Measurements from ENCODE around the gene PLA2G2D.

PLA2G2D gene

DNA sequence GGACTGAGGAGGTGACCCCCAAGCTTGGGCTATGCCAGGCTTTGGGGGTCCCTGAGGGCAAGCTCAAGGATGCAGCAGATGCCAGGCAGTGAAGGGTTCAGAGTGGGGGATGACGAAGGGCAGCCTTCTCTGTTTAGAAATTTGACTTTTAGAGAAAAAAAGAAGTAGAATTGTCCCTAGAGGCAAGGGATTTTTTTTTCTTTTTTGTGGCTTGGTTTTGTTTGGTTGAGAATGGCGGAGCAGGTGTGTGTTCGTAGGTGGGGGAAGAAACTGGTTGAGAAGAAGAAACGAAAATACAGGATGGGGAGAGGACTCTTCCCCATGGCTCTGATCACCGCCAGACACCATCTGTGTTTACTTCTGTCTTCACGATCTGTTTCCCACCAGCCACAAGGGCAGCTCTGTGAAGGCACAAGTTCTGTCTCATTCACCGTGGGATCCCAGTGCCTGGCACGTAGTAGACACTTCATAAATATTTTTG is 41.1 kb downstream of the PLA2G2D start:
- Histone ChIP-seq H3K27ac (replicated peaks) (no peak overlapping the region), H3K27me3 (ENCODE audit: insufficient read depth, poor library complexity, severe bottlenecking) (peaks cover 14% of the 10 kb centered on the region), H3K4me3 (replicated peaks; ENCODE audit: insufficient read depth, low read length) (no peak overlapping the region)
- no peak for DNase-seq (ENCODE audit: low read depth in 1 of 2, low spot score in 1 of 2)
- TF ChIP-seq POLR2AphosphoS5 (IDR thresholded peaks at IDR 0.05; ENCODE audit: low read depth) (no peak), GABPA (IDR thresholded peaks at IDR 0.05; ENCODE audit: low read depth) (no peak), SPI1 (IDR thresholded peaks at IDR 0.05; ENCODE audit: borderline replicate concordance, low read depth) (no peak)
- TF ChIP-seq, protein P1, sequence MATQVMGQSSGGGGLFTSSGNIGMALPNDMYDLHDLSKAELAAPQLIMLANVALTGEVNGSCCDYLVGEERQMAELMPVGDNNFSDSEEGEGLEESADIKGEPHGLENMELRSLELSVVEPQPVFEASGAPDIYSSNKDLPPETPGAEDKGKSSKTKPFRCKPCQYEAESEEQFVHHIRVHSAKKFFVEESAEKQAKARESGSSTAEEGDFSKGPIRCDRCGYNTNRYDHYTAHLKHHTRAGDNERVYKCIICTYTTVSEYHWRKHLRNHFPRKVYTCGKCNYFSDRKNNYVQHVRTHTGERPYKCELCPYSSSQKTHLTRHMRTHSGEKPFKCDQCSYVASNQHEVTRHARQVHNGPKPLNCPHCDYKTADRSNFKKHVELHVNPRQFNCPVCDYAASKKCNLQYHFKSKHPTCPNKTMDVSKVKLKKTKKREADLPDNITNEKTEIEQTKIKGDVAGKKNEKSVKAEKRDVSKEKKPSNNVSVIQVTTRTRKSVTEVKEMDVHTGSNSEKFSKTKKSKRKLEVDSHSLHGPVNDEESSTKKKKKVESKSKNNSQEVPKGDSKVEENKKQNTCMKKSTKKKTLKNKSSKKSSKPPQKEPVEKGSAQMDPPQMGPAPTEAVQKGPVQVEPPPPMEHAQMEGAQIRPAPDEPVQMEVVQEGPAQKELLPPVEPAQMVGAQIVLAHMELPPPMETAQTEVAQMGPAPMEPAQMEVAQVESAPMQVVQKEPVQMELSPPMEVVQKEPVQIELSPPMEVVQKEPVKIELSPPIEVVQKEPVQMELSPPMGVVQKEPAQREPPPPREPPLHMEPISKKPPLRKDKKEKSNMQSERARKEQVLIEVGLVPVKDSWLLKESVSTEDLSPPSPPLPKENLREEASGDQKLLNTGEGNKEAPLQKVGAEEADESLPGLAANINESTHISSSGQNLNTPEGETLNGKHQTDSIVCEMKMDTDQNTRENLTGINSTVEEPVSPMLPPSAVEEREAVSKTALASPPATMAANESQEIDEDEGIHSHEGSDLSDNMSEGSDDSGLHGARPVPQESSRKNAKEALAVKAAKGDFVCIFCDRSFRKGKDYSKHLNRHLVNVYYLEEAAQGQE (IDR thresholded peaks at IDR 0.05; ENCODE audit: insufficient replicate concordance, low read depth) = no peak
- TF ChIP-seq, protein P2, sequence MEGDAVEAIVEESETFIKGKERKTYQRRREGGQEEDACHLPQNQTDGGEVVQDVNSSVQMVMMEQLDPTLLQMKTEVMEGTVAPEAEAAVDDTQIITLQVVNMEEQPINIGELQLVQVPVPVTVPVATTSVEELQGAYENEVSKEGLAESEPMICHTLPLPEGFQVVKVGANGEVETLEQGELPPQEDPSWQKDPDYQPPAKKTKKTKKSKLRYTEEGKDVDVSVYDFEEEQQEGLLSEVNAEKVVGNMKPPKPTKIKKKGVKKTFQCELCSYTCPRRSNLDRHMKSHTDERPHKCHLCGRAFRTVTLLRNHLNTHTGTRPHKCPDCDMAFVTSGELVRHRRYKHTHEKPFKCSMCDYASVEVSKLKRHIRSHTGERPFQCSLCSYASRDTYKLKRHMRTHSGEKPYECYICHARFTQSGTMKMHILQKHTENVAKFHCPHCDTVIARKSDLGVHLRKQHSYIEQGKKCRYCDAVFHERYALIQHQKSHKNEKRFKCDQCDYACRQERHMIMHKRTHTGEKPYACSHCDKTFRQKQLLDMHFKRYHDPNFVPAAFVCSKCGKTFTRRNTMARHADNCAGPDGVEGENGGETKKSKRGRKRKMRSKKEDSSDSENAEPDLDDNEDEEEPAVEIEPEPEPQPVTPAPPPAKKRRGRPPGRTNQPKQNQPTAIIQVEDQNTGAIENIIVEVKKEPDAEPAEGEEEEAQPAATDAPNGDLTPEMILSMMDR (IDR thresholded peaks at IDR 0.05; ENCODE audit: insufficient read depth, low read length) = no peak

DNA sequence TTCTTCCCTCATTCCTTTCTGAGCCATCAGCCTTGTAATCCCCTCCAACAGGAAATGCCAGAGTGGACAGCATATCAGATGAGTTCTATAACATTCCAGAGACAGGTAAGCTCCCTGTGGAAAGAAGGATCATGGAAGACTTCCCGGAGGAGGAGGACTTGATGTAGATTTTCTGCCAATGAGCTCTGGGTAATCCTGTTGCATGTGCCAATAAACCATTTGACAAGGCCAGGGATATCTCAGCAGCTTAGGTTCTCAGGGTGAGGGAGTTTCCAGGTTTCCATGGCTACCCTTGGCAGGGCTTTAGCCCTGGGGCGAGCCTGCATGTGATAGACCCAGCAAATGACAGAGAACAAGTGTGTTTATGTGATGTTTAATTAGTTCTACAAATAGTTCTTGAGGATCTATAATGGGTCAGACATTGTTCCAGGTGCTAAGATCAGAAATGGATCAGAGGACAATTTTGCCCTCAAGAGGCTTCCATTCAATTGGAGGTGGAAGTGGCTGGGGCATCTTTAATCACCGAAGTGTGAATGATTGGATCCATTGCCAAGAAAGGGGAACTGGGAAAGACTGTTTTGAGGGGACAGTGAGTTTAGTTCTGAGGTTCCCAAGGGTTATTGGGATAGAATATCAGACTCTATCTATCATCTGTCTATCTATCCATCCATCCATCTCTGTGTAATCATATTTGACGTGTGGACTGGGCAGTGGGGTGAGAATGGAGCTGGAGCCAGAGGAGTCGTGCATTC is 42.5 kb downstream of the PLA2G2D start:
- no peak overlapping the region for H3K4me3 ChIP-seq (replicated peaks; ENCODE audit: insufficient read depth, low read length)
- TF ChIP-seq, protein P2 (IDR thresholded peaks at IDR 0.05; ENCODE audit: insufficient read depth, low read length) = no peak
- TF ChIP-seq GABPA (IDR thresholded peaks at IDR 0.05; ENCODE audit: low read depth) = no peak
- TF ChIP-seq, protein P1 (IDR thresholded peaks at IDR 0.05; ENCODE audit: insufficient replicate concordance, low read depth) = no peak
- TF ChIP-seq POLR2AphosphoS5 (IDR thresholded peaks at IDR 0.05; ENCODE audit: low read depth) = no peak
- no peak for TF ChIP-seq SPI1 (IDR thresholded peaks at IDR 0.05; ENCODE audit: borderline replicate concordance, low read depth)
- H3K27me3 ChIP-seq (ENCODE audit: insufficient read depth, poor library complexity, severe bottlenecking) = peaks cover 14% of the 10 kb centered on the region

DNA sequence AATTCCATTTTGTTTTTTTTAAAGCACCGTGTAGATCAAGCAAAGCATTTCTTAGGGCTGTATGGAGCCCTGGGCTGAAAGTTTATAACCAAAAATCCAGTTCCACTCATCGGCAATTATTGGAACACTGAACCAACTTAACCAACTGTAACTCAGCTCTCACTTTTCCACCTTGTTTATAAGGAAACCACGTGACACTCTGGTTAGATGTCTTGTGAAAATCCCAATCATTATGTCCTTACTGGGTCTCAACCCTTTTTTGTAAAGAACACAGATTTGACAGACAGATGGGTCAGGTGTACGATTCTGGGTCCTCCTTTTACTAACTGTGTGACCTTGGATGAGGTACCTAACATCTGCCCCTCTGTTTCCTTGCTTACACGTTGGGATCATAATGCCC is 43.1 kb downstream of the PLA2G2D start:
- no peak for DNase-seq (ENCODE audit: low read depth in 1 of 2, low spot score in 1 of 2)
- TF ChIP-seq, protein P1 (IDR thresholded peaks at IDR 0.05; ENCODE audit: insufficient replicate concordance, low read depth) = no peak
- no peak for TF ChIP-seq POLR2AphosphoS5 (IDR thresholded peaks at IDR 0.05; ENCODE audit: low read depth)
- no peak for TF ChIP-seq SPI1 (IDR thresholded peaks at IDR 0.05; ENCODE audit: borderline replicate concordance, low read depth)
- TF ChIP-seq, protein P2 (IDR thresholded peaks at IDR 0.05; ENCODE audit: insufficient read depth, low read length) = no peak
- no peak for TF ChIP-seq GABPA (IDR thresholded peaks at IDR 0.05; ENCODE audit: low read depth)
- Histone ChIP-seq H3K4me3 (replicated peaks; ENCODE audit: insufficient read depth, low read length) (no peak overlapping the region), H3K27me3 (ENCODE audit: insufficient read depth, poor library complexity, severe bottlenecking) (peaks cover 9% of the 10 kb centered on the region), H3K27ac (replicated peaks) (no peak overlapping the region)

More for the DNA sequence above, 42.5 kb downstream of the PLA2G2D start:
- DNase-seq (ENCODE audit: low read depth in 1 of 2, low spot score in 1 of 2) = no peak
- H3K27ac ChIP-seq (replicated peaks) = no peak overlapping the region

Measured in HL-60 (cell line).